HepG2 (cell line): ENCODE measurements around the gene MAPK13.

ENCODE experiments used
- FOXO1 ChIP-seq: sonication (generic); formaldehyde crosslinking; IDR thresholded peaks from 2 replicates; pipeline ENCODE4 v1.4.0; 2020; ENCODE audit warnings: missing genetic modification reagents
- PHB2 ChIP-seq: fragments of 450-650 bp; IDR thresholded peaks from 2 replicates; pipeline ENCODE4 v1.6.1; 2018; ENCODE audit not compliant: partially characterized antibody
- ZNF331 ChIP-seq: sonication (generic); formaldehyde crosslinking; IDR thresholded peaks from 2 replicates; pipeline ENCODE4 v1.4.0; 2020; ENCODE audit warnings: missing genetic modification reagents
- ZNF407 ChIP-seq: sonication (generic); formaldehyde crosslinking; IDR thresholded peaks from one replicate; pipeline ENCODE4 v1.5.1; 2020; ENCODE audit warnings: mild to moderate bottlenecking, missing genetic modification reagents; ENCODE audit errors: not compliant biosample characterization

- TF ChIP-seq FOXO1 (CRISPR knock-in tag) (no peak), PHB2 (no peak), ZNF331 (CRISPR knock-in tag) (no peak), ZNF407 (CRISPR knock-in tag) (no peak)
Observed at GRCh38 chr6:36186199-36186598, 55.9 kb downstream of the MAPK13 start.
